NT2/D1 (cell line): ENCODE results near the gene PHC1.

ENCODE experiments used
- YY1 ChIP-seq: IDR thresholded peaks from 2 replicates; pipeline ENCODE4 v1.6.1; 2011; ENCODE audit not compliant: insufficient read length, insufficient read depth
- ZNF274 ChIP-seq: IDR thresholded peaks from 2 replicates; pipeline ENCODE4 v1.6.1; 2011; ENCODE audit warnings: mild to moderate bottlenecking, low read depth, low read length

DNA sequence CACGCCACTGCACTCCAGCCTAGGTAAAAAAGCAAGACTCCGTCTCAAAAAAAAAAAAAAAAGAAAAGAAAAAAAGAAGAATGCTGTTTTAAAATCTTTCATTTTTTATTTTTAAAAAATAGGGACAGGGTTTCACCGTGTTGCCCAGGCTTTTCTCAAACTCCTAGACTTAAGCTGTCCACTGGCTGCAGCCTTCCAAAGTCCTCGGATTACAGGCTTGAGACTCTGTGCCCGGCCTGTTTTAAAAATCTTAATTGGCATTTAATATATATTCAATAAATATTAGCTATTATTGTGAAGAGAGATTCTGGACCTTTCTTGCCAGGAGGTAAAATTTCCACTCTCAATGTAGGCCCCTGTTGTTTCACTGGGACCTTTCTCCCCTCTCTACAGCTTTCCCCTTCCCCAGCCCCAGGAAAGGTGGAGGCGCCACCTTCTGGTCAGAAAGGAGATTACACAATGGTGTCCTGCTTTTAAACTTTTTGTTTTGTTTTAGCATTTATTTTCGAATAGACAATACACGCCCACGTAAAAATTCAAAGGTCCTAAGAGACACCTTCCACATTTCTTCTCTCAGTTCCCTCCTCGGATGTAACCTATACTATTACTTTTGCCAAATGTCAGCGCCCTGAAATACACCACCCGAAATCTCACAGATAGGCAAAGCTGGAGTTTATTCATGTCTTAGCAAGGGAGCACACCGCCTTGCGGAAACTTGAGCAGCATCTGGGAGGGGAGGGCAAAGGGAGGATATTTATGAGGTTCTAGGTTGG is 23.8 kb upstream of the PHC1 start:
- no peak for TF ChIP-seq ZNF274
- no peak for TF ChIP-seq YY1
